ENCODE results near the gene CEBPA.

GRCh38 chr19:33300894-33301143 lies 1.5 kb downstream of the CEBPA start:
- TF ChIP-seq CTCF (IDR thresholded peaks at IDR 0.05) (no peak), POLR2A (IDR thresholded peaks at IDR 0.05) (no peak)
